Measurements from ENCODE around the gene DNAJB4.
"Not testable (repeated sequence)": the region's sequence is repeated elsewhere in the genome, so short reads cannot be mapped to it uniquely, and the experiment has no call there.

Gene DNAJB4

GRCh38 chr1:78004719-78005447 lies at the start of gene DNAJB4:
TSS of gene DNAJB4 (plus strand) at chr1:78004939. CDS start at chr1:78005111, 172 bp downstream.
- DNase-seq = peak; percentile 89

- DNase-seq = no peak
Measured at GRCh38 chr1:77955709-77956108, 49.0 kb upstream of the DNAJB4 start.

- DNase-seq = no peak
Measured at GRCh38 chr1:77956464-77956863, 48.3 kb upstream of the DNAJB4 start.

- DNase-seq = no peak
Measured at GRCh38 chr1:77958391-77958790, 46.3 kb upstream of the DNAJB4 start.

GRCh38 chr1:77958850-77959249 lies 45.9 kb upstream of the DNAJB4 start:
- DNase-seq = no peak

- no peak for DNase-seq
Measured at GRCh38 chr1:77961392-77961791, 43.3 kb upstream of the DNAJB4 start.

- no peak for DNase-seq
Measured at GRCh38 chr1:77966291-77966690, 38.4 kb upstream of the DNAJB4 start.

GRCh38 chr1:77970192-77970591 lies 34.5 kb upstream of the DNAJB4 start:
- DNase-seq = no peak

- DNase-seq = no peak
Measured at GRCh38 chr1:77972080-77972479, 32.7 kb upstream of the DNAJB4 start.

- DNase-seq = no peak
Measured at GRCh38 chr1:77975386-77975785, 29.4 kb upstream of the DNAJB4 start.

GRCh38 chr1:77975907-77976306 lies 28.8 kb upstream of the DNAJB4 start:
- DNase-seq = no peak

- DNase-seq = no peak
Measured at GRCh38 chr1:77976433-77977076, 28.2 kb upstream of the DNAJB4 start.

GRCh38 chr1:77977989-77978292 lies 26.8 kb upstream of the DNAJB4 start:
- no peak for DNase-seq

GRCh38 chr1:77978293-77978968 lies 26.3 kb upstream of the DNAJB4 start:
- peak; percentile 71 for DNase-seq

- peak; percentile 96 for DNase-seq
Measured at GRCh38 chr1:77978969-77979876, 25.5 kb upstream of the DNAJB4 start, which contains the start of gene FUBP1. TSS of gene FUBP1 (minus strand) at chr1:77979072. CDS start at chr1:77979004, 68 bp downstream.

GRCh38 chr1:77983352-77983996 lies 21.3 kb upstream of the DNAJB4 start:
- DNase-seq = not testable (repeated sequence)

- no peak for DNase-seq
Measured at GRCh38 chr1:77983997-77984355, 20.8 kb upstream of the DNAJB4 start.

- no peak for DNase-seq
Measured at GRCh38 chr1:77984629-77985028, 20.1 kb upstream of the DNAJB4 start.

GRCh38 chr1:77986810-77987209 lies 17.9 kb upstream of the DNAJB4 start:
- no peak for DNase-seq

GRCh38 chr1:77987919-77988318 lies 16.8 kb upstream of the DNAJB4 start:
- DNase-seq = no peak

- DNase-seq = no peak
Measured at GRCh38 chr1:77989744-77990143, 15.0 kb upstream of the DNAJB4 start.

GRCh38 chr1:77990629-77991204 lies 14.0 kb upstream of the DNAJB4 start:
- DNase-seq = no peak

All from GDM1 (cell line).